Gastroesophageal sphincter (tissue), 3 donors: ENCODE results near the gene CDIPT.

ENCODE experiments used
- EP300 ChIP-seq: sonication (generic); formaldehyde crosslinking; IDR thresholded peaks from one replicate; pipeline ENCODE4 v1.6.1; 2017; ENCODE audit warnings: antibody characterized with exemption, mild to moderate bottlenecking
- POLR2A ChIP-seq, 2 donors: fragments of 450-650 bp; IDR thresholded peaks; one replicate each; pipeline ENCODE4 v1.6.1; 2017; ENCODE audit warnings: antibody characterized with exemption in 2 of 2, mild to moderate bottlenecking in 2 of 2, moderate library complexity in 1 of 2
- TF ChIP-seq, protein P1 (sequence below), 4 experiments: fragments of 200-600 bp in 2 of 4; fragments of 450-650 bp in 2 of 4; sonication (generic) in 1 of 4; IDR thresholded peaks; one replicate each; pipeline ENCODE4 v1.5.1; 2017 to 2019; ENCODE audit warnings: antibody characterized with exemption in 4 of 4, mild to moderate bottlenecking in 2 of 4, moderate library complexity in 2 of 4

DNA sequence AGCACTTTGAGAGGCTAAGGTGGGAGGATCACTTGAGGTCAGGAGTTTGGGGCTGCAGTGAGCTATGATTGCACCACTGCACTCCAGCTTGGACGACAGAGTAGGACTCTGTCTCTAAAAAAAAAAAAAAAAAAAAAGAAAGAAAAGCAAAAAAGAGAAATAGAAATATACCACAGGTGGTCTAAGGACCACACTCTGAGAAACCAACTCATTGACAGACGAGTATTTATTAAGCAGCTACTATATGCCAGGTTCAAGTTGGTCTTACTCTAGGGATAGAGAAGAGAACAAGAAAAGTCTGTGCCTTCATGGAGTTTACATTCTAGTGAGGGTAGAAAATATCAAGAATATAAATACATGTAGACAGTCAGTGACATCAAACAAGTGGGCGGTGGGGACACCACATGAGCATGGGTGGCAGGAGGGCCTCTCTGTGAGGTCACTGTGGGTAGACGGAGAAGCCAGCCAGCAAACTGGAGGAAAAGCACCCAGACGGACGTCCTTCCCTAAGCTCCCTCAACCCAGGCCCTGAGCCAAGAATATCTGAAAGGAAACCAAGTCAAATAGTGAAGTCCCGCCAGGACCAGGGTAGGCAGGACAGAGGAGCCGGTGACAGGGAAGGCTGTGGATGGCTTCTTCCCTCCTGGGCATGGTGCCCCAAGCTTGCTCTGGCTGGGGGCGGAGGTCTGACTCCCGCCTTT is 4.7 kb downstream of the CDIPT start:
- TF ChIP-seq POLR2A (IDR thresholded peaks at IDR 0.05), result no peak
- TF ChIP-seq, protein P1, sequence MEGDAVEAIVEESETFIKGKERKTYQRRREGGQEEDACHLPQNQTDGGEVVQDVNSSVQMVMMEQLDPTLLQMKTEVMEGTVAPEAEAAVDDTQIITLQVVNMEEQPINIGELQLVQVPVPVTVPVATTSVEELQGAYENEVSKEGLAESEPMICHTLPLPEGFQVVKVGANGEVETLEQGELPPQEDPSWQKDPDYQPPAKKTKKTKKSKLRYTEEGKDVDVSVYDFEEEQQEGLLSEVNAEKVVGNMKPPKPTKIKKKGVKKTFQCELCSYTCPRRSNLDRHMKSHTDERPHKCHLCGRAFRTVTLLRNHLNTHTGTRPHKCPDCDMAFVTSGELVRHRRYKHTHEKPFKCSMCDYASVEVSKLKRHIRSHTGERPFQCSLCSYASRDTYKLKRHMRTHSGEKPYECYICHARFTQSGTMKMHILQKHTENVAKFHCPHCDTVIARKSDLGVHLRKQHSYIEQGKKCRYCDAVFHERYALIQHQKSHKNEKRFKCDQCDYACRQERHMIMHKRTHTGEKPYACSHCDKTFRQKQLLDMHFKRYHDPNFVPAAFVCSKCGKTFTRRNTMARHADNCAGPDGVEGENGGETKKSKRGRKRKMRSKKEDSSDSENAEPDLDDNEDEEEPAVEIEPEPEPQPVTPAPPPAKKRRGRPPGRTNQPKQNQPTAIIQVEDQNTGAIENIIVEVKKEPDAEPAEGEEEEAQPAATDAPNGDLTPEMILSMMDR (IDR thresholded peaks at IDR 0.05), result no peak
- no peak for TF ChIP-seq EP300
